ENCODE measurements around the gene COPS9. TPM values are rescaled to one million over a fixed set of nuclear protein-coding genes. Genes with fewer than 3 reads are reported as not detected.

Gene COPS9
- total and polyA plus RNA-seq, 10 of the 15 experiments (the other 5 are each of a cell fraction or from before 2014, with no cell fraction given): 80.8 to 419 (median 213) TPM

GRCh38 chr2:240183875-240184590 lies 47.9 kb upstream of the COPS9 start:
- ATAC-seq (no peak), FAIRE-seq (no peak)

GRCh38 chr2:240183006-240183874 lies 47.1 kb upstream of the COPS9 start:
- Histone ChIP-seq H3K27me3 (replicated peaks in 1 of 2; ENCODE audit: control insufficient read depth in 2 of 2, insufficient read depth in 2 of 2, low read length in 1 of 2) (no peaks in the 10 kb centered on the region; a peak in 1 of 4 replicates), H3K36me3 (ENCODE audit: control insufficient read depth in 2 of 2, insufficient read depth in 2 of 2, low read length in 1 of 2) (no peaks in the 10 kb centered on the region), H3K27ac (ENCODE audit: control insufficient read depth, insufficient read depth) (no peak overlapping the region), H3K9me3 (replicated peaks; ENCODE audit: control insufficient read depth, insufficient read depth, low read length) (no peaks in the 10 kb centered on the region; the same call in 2 of the 3 replicates), H4K20me1 (ENCODE audit: control insufficient read depth, insufficient read depth) (no peaks in the 10 kb centered on the region), H3K79me2 (ENCODE audit: control insufficient read depth, insufficient read depth, low read length) (no peaks in the 10 kb centered on the region), H3K4me2 (ENCODE audit: control insufficient read depth, insufficient read depth) (no peak overlapping the region), H3K4me1 (ENCODE audit: control insufficient read depth, insufficient read depth, low read length) (peaks cover under 1% of the 10 kb centered on the region; the same call in 1 of the 2 replicates), H2AFZ (ENCODE audit: control insufficient read depth, low read depth, low read length) (no peak overlapping the region), H3K9ac (ENCODE audit: control insufficient read depth, insufficient read depth, low read length) (no peak overlapping the region), H3K4me3 (no peak overlapping the region)
- BruUV-seq (replicated peaks): no TSS peak
- CTCF ChIA-PET: no interaction called here
- 35% methylated on average over 20 of the region's 22 CpGs for WGBS (ENCODE audit: insufficient coverage, insufficient replicate concordance, low lambda C conversion rate, missing lambda C conversion rate)
- FAIRE-seq: no peak
- in situ Hi-C loops (cut with MboI): no loop called here
- no peak for DNase-seq (ENCODE audit: low read depth, low spot score)
- RAD21 ChIA-PET (ENCODE audit: unreplicated experiment): no interaction called here
- no peak for ATAC-seq
- SMC1A ChIA-PET (ENCODE audit: uncharacterized antibody, unreplicated experiment): no interaction called here
- intact Hi-C loops (cut with micrococcal nuclease; ENCODE audit: unreplicated experiment): no loop called here
- POLR2A ChIA-PET: no interaction called here
- TF ChIP-seq USF2 (IDR thresholded peaks at IDR 0.05; ENCODE audit: borderline replicate concordance, low read depth, low read length) (no peak), CBX5 (IDR thresholded peaks at IDR 0.05; ENCODE audit: low read depth) (no peak), WRNIP1 (IDR thresholded peaks at IDR 0.05; ENCODE audit: borderline replicate concordance, low read depth, low read length) (no peak), MYC (IDR thresholded peaks at IDR 0.05; ENCODE audit: insufficient read depth, insufficient read length, insufficient replicate concordance, low read length, severe bottlenecking) (no peak), NR2C1 (IDR thresholded peaks at IDR 0.05) (no peak), SPI1 (IDR thresholded peaks at IDR 0.05; ENCODE audit: borderline replicate concordance, insufficient read depth, low read depth, low read length) (no peak), CHD2 (IDR thresholded peaks at IDR 0.05; ENCODE audit: borderline replicate concordance, low read depth, low read length) (no peak), ZBTB40 (IDR thresholded peaks at IDR 0.05; ENCODE audit: borderline replicate concordance) (no peak)

More at GRCh38 chr2:240183875-240184590, 47.9 kb upstream of the COPS9 start:
- Histone ChIP-seq H3K27ac (ENCODE audit: control insufficient read depth, insufficient read depth) (no peak overlapping the region), H3K4me3 (no peak overlapping the region), H3K27me3 (replicated peaks in 1 of 2; ENCODE audit: control insufficient read depth in 2 of 2, insufficient read depth in 2 of 2, low read length in 1 of 2) (no peaks in the 10 kb centered on the region; a peak in 1 of 4 replicates), H3K4me1 (ENCODE audit: control insufficient read depth, insufficient read depth, low read length) (no peaks in the 10 kb centered on the region), H3K36me3 (ENCODE audit: control insufficient read depth in 2 of 2, insufficient read depth in 2 of 2, low read length in 1 of 2) (no peaks in the 10 kb centered on the region), H3K4me2 (ENCODE audit: control insufficient read depth, insufficient read depth) (no peak overlapping the region), H2AFZ (ENCODE audit: control insufficient read depth, low read depth, low read length) (no peak overlapping the region), H3K9me3 (replicated peaks; ENCODE audit: control insufficient read depth, insufficient read depth, low read length) (no peaks in the 10 kb centered on the region; the same call in 2 of the 3 replicates), H3K79me2 (ENCODE audit: control insufficient read depth, insufficient read depth, low read length) (no peaks in the 10 kb centered on the region), H4K20me1 (ENCODE audit: control insufficient read depth, insufficient read depth) (no peaks in the 10 kb centered on the region), H3K9ac (ENCODE audit: control insufficient read depth, insufficient read depth, low read length) (no peak overlapping the region)
- intact Hi-C loops (cut with micrococcal nuclease; ENCODE audit: unreplicated experiment): no loop called here
- DNase-seq (ENCODE audit: low read depth, low spot score): no peak
- no TSS peak for BruUV-seq (replicated peaks)
- SMC1A ChIA-PET (ENCODE audit: uncharacterized antibody, unreplicated experiment): no interaction called here
- RAD21 ChIA-PET (ENCODE audit: unreplicated experiment): no interaction called here
- in situ Hi-C loops (cut with MboI): no loop called here
- POLR2A ChIA-PET: no interaction called here
- CTCF ChIA-PET: no interaction called here
- TF ChIP-seq SRF (IDR thresholded peaks at IDR 0.05; ENCODE audit: low read depth in 2 of 2, low read length in 2 of 2) (no peak), NR2F1 (conservative IDR thresholded peaks at IDR 0.05) (no peak)
- 26% methylated on average over 10 of the region's 13 CpGs for WGBS (ENCODE audit: insufficient coverage, insufficient replicate concordance, low lambda C conversion rate, missing lambda C conversion rate)
